GM12892 (cell line): ENCODE results near the gene CALCOCO2.

Source experiments
- POLR2A ChIP-seq: IDR thresholded peaks from 2 replicates; pipeline ENCODE4 v1.6.1; 2011; ENCODE audit warnings: low read depth, low read length, control low read depth
- POLR2AphosphoS5 ChIP-seq: IDR thresholded peaks from 2 replicates; pipeline ENCODE4 v1.6.1; 2011; ENCODE audit warnings: low read depth, low read length, control low read depth

- TF ChIP-seq POLR2A: no peak
- no peak for TF ChIP-seq POLR2AphosphoS5
Observed at GRCh38 chr17:48831549-48831883, 681 bp downstream of the CALCOCO2 start.
